SHP77 (cell line): Measurements from ENCODE around the gene KCNJ12.
"Not testable (repeated sequence)": the region's sequence is repeated elsewhere in the genome, so short reads cannot be mapped to it uniquely, and the experiment has no call there.

Experiments used
- DNase-seq, 2 experiments: peaks; one replicate each; lab custom pipeline; 2025; lab: John Stamatoyannopoulos, UW

KCNJ12 gene

GRCh38 chr17:21349358-21350050 is 26.7 kb upstream of the KCNJ12 start:
- DNase-seq, result not testable (repeated sequence)

- not testable (repeated sequence) for DNase-seq
Observed at GRCh38 chr17:21350495-21350894, 25.7 kb upstream of the KCNJ12 start.

- no peak for DNase-seq
Observed at GRCh38 chr17:21351366-21352065, 24.6 kb upstream of the KCNJ12 start.

- DNase-seq, result no peak
Observed at GRCh38 chr17:21352221-21352980, 23.8 kb upstream of the KCNJ12 start.

GRCh38 chr17:21352981-21353265 is 23.2 kb upstream of the KCNJ12 start:
- DNase-seq, result no peak

- DNase-seq, result no peak
Observed at GRCh38 chr17:21353326-21354010, 22.7 kb upstream of the KCNJ12 start.

- no peak for DNase-seq
Observed at GRCh38 chr17:21354796-21355385, 21.3 kb upstream of the KCNJ12 start.

GRCh38 chr17:21355586-21355985 is 20.6 kb upstream of the KCNJ12 start:
- no peak for DNase-seq

GRCh38 chr17:21356537-21357127 is 19.5 kb upstream of the KCNJ12 start:
- no peak for DNase-seq

GRCh38 chr17:21357281-21357680 is 18.9 kb upstream of the KCNJ12 start:
- DNase-seq, result no peak

GRCh38 chr17:21357696-21358656 is 18.2 kb upstream of the KCNJ12 start:
- no peak for DNase-seq

- no peak for DNase-seq
Observed at GRCh38 chr17:21358682-21359482, 17.3 kb upstream of the KCNJ12 start.

- no peak for DNase-seq
Observed at GRCh38 chr17:21359483-21359840, 16.7 kb upstream of the KCNJ12 start.

- DNase-seq, result no peak
Observed at GRCh38 chr17:21360048-21360447, 16.1 kb upstream of the KCNJ12 start.

GRCh38 chr17:21361020-21361809 is 14.9 kb upstream of the KCNJ12 start:
- DNase-seq, result no peak

- DNase-seq, result no peak
Observed at GRCh38 chr17:21362331-21362931, 13.7 kb upstream of the KCNJ12 start.

GRCh38 chr17:21363776-21364642 is 12.1 kb upstream of the KCNJ12 start:
- no peak for DNase-seq

GRCh38 chr17:21365016-21365415 is 11.1 kb upstream of the KCNJ12 start:
- DNase-seq, result no peak
